Stimulated activated CD8-positive, alpha-beta memory T cell treated with anti-CD3 and anti-CD28 coated beads, Interleukin-15, amount 100 ng/mL, for 48 hours (primary cell): Measurements from ENCODE around the gene GRB10.
"Not testable (repeated sequence)": the region's sequence is repeated elsewhere in the genome, so short reads cannot be mapped to it uniquely, and the experiment has no call there.

Experiments used
- DNase-seq, 2 donors: peaks; one replicate each; pipeline ENCODE4 v3.0.0-alpha.2; 2020; ENCODE audit warnings: low read depth in 2 of 2

The GRB10 gene

DNA sequence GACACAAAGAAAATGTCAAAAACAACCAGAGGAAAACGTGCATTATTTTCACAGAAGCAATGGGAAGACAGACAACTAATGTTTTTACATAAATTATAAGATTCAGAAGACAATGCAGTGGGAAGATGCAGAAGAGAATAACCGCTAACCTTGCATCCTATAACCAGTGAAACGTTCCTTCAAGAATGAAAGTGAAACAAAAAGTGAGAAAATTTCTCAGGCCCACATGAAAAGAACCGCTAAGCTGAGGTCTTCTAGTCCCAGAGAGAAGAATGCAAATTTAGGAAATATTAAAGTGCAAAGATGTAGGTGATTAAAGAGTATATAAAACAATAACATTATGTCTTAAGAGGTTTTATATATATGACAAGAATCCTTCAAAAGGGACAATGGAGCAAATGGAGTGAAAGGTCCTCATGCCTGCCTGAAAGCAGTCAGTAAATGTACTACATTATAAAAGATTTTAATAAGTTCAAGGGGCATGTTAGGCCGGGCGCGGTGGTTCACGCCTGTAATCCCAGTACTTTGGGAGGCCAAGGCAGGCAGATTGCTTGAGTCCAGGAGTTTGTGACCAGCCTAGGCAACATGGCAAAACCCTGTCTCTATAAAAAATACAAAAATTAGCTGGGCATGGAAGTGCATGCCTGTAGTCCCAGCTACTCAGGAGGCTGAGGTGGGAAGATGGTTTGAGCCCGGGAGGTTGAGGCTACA is 174.3 kb downstream of the GRB10 start:
- DNase-seq: no peak

DNA sequence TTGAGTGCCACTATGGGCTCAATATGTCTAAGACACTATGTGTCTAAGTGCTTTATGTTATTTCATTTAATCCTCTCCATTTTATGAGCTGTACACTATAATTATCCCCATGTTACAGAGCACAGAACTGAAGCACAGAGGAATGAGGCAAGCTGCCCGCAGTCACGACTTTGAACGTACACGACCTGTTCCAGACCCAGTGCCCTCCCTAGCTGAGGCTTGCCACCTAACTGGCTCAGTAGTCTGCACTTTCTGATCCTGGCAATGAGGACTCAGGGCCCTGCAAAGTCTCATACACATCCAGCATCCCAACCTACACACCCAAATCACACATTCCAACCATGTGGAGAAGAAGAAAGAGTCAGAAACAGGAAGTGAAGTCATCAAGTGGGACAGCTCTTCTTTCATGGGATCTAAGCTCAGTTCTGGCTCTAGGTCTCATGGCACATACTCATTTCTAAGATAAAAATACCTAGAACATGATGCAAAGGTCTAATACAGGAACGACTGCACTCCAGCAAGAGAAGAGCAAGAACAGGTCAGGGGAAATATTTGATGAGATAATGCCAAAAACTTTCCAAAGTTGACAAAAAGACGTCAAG is 175.1 kb downstream of the GRB10 start:
- DNase-seq: no peak

DNA sequence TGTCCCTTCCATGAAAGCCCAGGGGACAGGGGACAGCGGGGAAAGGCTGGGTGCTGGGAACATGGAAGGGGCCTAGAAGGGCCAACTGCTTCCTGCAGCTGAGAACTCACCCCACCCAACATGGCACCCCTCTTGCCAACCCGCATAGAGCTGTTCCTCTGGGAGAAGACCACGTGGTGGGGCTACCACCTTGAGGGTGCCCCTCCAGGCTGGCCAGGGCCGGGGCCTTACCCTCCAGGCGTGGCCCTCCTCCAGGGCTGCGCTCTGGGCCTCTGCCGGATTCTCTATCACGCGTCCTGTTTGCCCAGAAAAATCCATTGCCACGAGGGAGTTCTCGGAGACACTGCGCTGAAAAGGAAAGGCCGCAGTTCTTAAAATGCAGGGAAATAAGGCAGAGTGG is 177.6 kb downstream of the GRB10 start:
- DNase-seq: no peak

DNA sequence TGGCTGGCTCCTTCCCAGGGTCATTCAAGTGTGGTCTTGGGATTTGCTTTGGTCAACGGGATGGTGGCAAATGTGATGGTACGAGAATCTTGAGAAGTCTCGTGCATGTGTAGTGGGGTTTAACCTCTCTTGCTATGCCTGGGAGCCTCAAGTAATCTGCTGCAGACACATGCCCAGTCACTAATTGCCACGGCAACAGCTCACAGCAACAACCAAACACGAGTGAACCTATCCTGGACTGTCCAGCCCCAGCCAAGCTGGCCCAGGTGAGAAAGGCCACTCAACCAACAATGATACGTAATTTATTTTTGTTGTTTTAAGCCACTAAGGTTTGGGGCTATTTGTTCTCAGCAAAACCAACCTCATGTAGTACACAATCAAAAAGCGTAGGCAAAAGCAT is 179.4 kb downstream of the GRB10 start:
- no peak for DNase-seq

DNA sequence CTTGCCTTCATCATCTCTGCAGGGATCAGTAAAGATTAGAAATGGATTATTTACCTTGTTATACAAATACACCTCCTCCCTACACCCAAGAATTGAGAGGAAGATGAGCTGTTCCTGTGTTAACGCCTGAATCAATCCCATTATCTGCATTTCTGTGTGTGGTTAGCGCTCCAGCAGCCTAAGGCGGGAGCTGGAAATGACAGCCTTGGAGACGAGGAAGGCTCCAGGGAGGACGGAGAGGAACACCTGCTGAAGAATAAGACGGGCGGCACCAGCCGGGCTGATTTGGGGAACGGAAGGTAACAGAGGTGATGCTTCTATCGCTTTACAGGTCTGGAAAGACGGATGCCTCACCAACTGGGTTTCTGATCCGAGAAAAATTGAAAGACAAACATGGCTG is 183.3 kb downstream of the GRB10 start:
- no peak for DNase-seq

DNA sequence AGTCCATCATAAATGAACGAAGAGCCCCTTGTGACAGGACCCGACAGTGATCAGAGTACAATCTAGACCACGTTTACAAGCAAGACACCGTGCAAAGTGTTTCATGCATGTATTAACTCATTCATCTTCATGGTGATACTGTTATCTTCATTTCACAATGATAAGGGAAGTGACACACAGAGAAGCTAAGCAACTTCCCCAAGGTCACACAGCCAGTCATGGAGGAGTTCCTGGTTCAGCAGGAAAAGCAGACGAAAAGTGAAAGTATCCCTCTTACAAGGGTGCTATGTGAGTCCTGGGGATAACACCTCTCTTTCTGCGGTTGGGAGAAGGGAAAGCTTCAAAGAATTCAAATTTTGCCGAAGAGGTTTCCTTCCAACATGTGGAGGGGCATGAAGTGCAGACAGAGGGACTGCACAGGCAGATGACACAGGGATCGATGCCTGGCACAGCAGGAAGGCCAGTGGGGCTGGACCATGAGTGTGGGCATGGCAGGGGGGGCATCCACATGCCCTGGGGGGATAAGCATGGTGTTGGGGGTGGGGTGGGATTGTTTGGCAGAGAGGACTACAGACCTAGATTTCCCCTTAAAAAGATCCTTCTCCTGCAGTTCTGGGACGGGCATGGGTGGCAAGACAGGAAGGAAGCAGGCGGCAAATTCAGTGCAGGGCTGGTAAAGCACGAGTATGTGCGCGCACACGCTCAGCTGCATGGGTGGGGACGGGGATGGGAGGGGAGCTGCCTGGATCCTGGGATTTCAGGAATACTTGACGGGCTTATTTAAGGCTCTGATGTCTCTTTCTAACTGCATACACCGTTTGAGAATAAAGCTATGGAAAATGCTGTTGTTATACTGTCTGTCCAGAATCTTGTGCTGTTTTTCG is 184.0 kb downstream of the GRB10 start:
- no peak for DNase-seq

DNA sequence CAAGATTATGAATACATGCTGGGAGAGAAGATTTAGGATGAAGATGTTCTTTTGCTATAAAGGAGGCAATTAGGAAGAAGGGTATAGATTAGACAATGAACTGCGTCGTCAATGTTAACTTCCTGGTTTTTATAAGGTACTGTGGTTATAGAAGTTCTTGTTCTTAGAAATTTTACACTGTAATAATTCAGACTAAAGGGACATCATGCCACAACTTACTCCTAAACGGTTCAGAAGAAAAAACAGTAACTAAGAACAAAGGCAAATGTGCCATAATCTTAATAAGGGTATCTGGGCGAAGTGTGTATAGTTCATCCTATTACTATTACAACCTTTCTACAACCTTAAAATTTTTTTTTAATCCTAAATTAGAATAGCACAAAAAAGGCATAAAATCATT is 186.2 kb downstream of the GRB10 start:
- DNase-seq: no peak

DNA sequence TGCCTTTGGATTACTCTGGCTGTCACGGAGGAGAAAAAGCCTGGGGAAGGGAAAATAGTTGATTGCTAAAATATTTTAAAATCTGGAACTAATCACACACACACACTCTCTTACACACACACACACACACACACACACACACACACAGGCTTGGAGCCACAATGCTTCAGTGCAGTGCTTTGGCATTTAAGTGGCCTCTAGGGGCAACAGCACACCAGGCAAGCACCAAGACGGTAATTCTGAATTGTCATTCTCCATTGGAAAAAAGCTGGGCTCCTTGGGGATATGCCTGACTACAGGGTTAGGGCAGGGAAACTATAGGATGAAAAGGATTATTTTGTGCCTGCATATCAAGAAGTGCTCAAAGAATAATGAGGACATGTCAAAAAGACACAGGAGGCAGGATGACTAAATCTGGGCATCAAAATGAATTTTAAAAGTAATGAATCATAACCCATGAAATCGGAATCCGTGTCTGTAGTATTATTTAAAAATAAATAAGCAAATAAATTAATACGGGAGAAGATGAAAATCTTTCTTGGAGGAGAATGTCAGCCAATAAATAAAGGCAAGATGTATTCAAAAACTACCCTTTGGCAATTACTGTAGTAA is 187.1 kb downstream of the GRB10 start:
- DNase-seq: no peak

DNA sequence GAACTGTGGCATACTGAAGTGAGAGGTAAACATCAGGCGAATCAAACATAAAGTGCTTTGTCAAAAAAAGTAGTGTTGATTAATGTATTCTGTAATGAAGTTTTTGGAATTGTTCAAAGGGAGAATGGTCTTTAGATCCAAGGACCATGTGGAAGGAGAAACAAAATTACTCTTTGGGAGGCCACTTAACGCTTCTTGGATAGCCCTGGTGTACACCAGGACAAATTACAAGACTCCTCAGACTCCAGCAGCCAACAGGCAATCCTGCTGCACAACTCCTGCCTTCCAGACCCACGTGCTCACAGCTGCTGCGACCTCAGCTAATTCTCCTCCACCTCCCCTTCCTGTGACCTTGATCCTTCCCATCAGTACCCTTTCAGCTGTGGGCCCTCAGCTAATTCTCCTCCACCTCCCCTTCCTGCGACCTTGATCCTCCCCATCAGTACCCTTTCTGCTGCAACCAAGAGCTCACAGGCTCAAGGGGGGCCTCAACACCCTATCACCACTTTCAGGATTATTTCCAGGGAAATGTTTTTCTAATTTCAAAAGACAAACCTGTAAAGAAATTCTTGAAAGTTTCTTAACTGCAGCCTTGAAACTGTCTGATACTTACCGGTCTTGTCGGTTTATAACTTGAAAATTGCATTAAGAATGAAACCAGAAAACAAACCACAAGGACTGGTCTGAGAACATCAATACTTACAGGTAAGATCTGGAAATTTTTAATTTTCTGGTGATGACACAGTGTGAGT is 187.8 kb downstream of the GRB10 start:
- DNase-seq: no peak

DNA sequence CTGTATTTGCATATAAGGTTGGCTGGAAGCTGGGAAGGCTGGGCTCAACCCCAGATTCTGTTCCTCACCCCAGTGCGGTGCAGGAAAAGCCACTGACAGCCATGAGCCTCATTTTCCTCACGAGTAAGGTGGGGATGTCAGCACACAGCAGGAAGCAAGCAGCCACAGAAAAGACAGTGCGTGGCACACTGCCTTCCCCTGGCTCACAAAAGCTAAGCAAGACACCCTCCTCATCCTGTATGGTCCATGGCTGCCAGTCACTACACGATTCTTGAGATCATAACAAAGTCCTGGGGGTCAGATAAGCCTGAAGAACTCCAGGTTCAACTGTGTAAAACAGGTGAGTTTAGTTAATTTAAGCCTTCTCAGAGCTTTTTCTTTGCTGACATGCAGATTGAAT is 188.6 kb downstream of the GRB10 start:
- no peak for DNase-seq

DNA sequence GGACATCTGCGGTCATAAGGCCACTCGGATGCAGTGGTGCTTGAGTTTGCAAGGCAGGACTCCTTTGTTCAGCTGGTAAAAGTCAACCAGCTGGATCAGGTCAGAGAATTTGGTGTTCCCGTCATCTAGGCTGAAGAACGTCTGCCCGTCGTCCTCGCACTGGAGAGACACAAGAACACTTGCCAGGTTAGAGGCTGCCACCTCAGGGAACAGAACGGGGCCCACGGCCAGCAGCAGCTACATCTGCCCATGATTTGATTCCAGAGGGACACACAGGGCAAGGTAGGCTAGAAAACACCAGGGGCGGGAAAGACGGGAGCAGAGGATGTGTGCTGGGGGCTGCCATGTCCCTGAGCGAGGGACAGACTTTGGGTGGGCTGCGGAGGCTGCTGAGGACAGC is 189.8 kb downstream of the GRB10 start:
- no peak for DNase-seq

DNA sequence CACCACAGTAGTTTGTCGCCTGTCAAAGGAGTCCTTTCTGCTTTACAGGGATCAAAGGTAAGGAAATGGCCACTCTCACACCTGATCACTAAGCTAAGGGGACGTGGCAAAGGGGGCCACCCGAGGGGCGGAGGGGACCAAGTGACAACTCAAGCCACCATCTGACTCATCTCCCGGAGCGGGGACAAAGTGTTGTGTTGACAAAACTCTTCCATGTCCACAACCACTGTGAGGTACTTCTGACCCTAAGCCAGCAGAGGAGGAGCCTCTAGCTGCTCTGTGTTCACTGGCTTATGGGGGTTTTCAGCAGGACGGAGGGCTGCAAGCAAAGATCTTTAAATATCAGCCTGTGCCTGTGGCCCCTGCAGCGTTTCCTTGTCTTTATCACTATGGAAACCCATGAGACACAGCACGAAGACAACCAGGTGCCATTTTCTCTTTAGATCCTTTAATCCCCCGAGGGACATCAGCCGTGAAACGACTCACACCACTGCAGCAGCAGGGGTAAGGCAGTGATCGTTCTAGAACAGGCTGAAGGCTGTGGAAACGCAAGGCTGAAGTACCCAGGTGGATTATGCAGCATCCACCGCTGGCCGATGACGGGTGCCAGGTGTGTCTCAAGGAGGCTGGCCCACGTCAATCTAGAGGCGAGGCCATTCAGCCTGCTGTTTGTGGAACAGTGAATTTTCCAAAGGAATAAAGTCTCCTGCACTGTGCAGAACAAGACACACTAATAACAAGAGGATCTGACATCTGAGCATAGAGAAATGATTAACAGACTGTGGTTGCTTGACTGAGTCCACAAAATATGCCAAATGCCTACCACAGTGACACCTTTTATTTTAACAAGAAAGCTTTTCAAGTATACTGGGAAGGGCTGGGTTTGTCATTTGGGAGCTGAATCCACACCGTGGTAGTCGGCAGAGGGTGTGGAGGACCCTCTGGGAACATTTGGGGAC is 190.9 kb downstream of the GRB10 start:
- DNase-seq: no peak

DNA sequence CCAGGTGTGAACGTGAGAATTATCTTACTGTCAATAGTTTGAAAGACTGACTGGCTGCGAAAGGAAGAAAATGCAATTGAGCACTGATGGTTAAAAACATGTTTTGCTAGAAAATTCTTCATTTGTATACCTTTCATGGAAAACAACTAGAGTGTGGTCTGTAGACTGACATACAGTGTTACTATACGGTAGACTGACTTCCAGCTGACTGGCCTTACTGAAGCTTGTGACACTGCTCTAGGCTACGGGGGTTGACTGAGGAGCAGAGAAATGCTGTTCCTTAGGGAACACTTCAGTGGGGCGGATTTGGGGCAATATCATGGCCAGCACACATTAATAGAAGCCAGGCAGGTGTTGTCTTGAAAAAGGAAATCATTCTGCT is 191.6 kb downstream of the GRB10 start:
- DNase-seq: no peak

DNA sequence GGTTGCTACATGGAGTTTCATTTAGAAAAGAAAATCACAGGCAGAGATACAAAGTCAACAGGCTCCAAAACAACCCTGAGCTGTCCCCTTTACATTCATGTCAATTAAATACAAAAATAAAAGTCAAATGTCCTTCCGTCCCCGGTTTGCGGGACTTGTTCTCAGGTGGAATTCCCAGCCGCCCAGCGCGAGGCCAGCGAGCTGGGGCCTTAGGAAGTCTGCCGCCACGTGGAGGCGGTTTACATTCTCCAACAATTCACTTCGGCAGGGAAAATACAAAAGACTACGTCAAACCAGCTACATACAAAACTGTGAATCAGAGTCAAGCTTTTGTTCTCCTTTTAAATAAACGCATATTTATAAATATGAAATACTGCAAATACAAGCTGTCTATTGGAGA is 192.2 kb downstream of the GRB10 start:
- no peak for DNase-seq

DNA sequence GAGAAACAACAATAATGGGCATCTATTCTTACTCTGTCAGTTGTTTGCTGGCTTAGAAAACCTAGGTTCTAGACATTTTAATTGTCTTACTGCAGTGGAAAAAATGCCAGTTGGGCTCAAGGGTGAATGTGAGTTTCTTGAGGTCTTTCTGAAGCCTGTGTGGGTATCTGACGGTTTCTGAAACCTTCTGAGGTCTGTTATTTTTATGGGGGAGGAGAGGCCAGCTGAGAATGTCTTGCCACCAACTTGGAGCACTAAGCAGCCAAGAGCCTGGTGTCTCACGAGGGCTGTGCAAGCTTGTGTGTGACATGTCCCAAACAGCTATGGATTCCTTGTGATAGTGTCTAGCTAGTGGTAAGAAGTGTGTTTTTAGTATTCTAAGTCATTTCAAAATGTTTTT is 193.3 kb downstream of the GRB10 start:
- no peak for DNase-seq

DNA sequence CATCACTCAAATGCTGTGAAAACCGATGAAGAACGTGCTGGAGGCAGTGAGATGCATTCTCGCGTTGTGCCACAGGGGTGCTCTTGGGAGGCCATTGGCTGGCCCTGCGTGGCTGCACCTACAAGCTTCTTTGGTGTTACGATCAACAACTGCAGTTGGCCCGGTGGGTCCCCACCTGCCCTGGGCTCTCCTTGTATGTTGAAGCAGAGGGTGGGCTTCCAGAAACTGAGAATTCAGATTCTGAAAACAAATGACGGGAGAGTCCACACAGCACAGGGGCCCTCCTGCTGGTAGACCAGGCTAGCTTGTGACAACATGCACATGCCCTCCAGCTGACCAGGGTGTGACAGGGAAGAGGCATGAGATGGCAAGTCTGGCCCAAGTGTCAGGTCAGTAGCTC is 193.8 kb downstream of the GRB10 start:
- no peak for DNase-seq

DNA sequence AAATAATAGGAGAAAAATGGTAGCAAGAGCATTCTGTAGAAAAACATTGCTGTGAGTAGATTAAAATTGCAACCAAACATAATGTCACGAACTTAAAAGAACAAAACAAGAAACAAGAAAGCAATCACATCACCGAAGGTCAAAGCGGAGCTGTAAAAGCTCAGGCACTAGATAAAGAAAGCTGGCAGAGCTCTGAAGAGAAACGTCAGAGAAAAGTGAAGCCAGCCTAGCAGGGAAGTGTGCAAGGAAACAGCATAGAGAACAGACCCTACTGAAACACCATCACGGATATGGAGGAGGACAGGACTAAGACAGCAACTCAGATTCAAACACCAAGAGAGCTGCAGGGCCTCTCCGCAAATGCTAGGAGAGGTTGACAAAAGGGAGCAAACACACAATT is 195.0 kb downstream of the GRB10 start:
- DNase-seq: no peak

DNA sequence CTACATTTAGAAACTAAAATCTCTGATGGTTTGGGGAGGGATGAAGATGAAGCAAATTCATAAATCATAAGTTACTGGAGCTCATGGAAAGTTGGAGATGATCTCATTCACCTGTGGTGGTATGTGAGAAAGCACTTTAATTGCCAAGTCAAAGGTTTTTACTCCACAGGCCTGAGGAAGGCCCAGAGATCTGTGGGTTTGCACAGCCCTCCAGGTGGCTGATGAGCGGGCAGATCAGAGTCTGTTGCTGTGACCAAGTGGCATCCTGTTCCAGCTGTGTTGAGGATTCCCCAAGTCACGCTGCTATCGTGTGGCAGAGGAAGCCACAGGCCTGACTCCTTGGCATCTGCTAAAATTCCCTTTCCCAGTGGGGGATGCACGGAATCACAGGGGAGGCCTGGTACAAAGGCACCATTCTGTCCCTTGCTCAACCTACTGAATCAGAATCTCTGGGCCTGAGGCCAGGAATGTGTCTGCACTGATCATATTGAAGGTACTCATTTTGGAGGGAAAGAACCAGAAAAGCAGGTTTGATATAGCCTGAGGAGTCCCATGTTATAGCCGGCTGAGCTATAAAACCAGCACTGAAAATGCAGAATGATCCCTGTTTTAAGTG is 197.8 kb downstream of the GRB10 start:
- no peak for DNase-seq

DNA sequence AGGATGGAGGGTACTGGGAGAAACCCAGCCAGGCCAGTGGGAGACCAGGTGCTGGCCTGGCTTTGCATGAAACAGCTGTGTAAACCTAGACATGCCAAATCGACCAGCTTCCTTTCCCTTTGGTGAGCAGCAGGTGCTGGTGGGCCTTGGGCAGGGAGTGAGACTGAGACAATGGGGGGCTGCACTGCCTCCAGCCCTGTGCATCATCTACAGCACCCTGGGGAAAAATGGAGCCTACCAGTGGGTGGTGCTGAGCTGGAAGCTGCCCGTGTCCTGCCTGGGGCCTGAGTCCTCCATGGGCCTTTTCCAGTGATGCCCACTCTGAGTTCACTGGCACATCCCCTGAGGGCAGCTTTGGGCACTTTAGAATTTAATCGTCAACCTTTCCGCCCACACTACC is 198.3 kb downstream of the GRB10 start:
- no peak for DNase-seq

DNA sequence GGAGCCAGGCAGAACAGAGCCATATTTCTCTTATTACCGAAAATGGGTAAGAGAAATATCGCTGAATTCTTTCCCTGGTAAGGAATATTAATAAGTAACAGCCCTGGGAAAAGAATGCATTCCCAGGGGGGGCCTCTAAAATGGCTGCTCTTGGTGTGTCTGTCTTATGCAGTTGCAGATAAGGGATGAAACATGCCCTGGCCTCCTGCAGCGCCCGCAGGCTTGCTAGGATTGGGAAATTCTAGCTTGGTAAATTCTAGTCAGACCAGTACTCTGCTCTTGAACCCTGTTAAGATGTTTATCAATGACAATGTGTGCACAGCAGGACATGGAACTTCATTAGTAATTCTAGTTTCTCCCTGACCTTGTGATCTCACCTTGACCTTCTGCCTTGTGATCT is 199.4 kb downstream of the GRB10 start:
- DNase-seq: not testable (repeated sequence)
